NCI-H128 (cell line): ENCODE data around the gene DYRK1A.
A peak's percentile ranks its signal among the peaks of the same experiment; 100 is the strongest.
"Not testable (repeated sequence)": the region's sequence is repeated elsewhere in the genome, so short reads cannot be mapped to it uniquely, and the experiment has no call there.

Experiments
- DNase-seq: peaks from one replicate; lab custom pipeline; 2025; ENCODE audit not compliant: unreplicated experiment; lab: John Stamatoyannopoulos, UW

Gene DYRK1A

GRCh38 chr21:37547615-37548200 lies 181.1 kb downstream of the DYRK1A start:
- no peak for DNase-seq

GRCh38 chr21:37548521-37548981 lies 182.0 kb downstream of the DYRK1A start:
- no peak for DNase-seq

- not testable (repeated sequence) for DNase-seq
Measured at GRCh38 chr21:37549730-37550129, 183.2 kb downstream of the DYRK1A start.

- DNase-seq = no peak
Measured at GRCh38 chr21:37550157-37550556, 183.6 kb downstream of the DYRK1A start.

GRCh38 chr21:37550618-37551330 lies 184.2 kb downstream of the DYRK1A start:
- DNase-seq = no peak

GRCh38 chr21:37551331-37551992 lies 184.9 kb downstream of the DYRK1A start:
- DNase-seq = no peak

GRCh38 chr21:37551993-37552355 lies 185.4 kb downstream of the DYRK1A start:
- no peak for DNase-seq

GRCh38 chr21:37552496-37553029 lies 186.0 kb downstream of the DYRK1A start:
- DNase-seq = no peak

GRCh38 chr21:37553078-37553481 lies 186.5 kb downstream of the DYRK1A start:
- DNase-seq = no peak

- no peak for DNase-seq
Measured at GRCh38 chr21:37554661-37555379, 188.2 kb downstream of the DYRK1A start.

GRCh38 chr21:37555672-37556261 lies 189.2 kb downstream of the DYRK1A start:
- DNase-seq = no peak

GRCh38 chr21:37557261-37557950 lies 190.8 kb downstream of the DYRK1A start:
- no peak for DNase-seq

GRCh38 chr21:37558676-37559211 lies 192.2 kb downstream of the DYRK1A start:
- no peak for DNase-seq

- DNase-seq = no peak
Measured at GRCh38 chr21:37560385-37560784, 193.8 kb downstream of the DYRK1A start.

GRCh38 chr21:37561506-37561905 lies 194.9 kb downstream of the DYRK1A start:
- DNase-seq = no peak

- no peak for DNase-seq
Measured at GRCh38 chr21:37561941-37562919, 195.7 kb downstream of the DYRK1A start.

- DNase-seq = no peak
Measured at GRCh38 chr21:37562920-37563640, 196.5 kb downstream of the DYRK1A start.

GRCh38 chr21:37563641-37564340 lies 197.2 kb downstream of the DYRK1A start:
- DNase-seq = peak; percentile 89
